DND-41 (cell line): ENCODE results near the gene MICAL3.
A peak's percentile ranks its signal among the peaks of the same experiment; 100 is the strongest.

Experiments
- ATAC-seq: fragments of 200-7000 bp; cut with Tn5 transposase; 3 replicates; pipeline ENCODE4 v1.9.1; 2021; ENCODE audit warnings: low read depth; ENCODE audit not compliant: insufficient read depth
- DNase-seq: peaks from one replicate; pipeline ENCODE4 v3.0.0-alpha.2; 2020
- H2AFZ ChIP-seq: 2 replicates; pipeline ENCODE4 v1.6.0; 2012; ENCODE audit warnings: low read depth, low read length
- H3K27ac ChIP-seq: 2 replicates; pipeline ENCODE4 v1.5.1; 2012; ENCODE audit warnings: low read length, inconsistent platforms
- H3K27me3 ChIP-seq: fragments of 200-600 bp; sonication (generic); 2 replicates; pipeline ENCODE4 v1.6.0; 2012; ENCODE audit warnings: low read length, mild to moderate bottlenecking, inconsistent platforms; ENCODE audit not compliant: insufficient read depth, poor library complexity
- H3K36me3 ChIP-seq: 2 replicates; pipeline ENCODE4 v1.5.1; 2012; ENCODE audit warnings: low read length, inconsistent platforms; ENCODE audit not compliant: insufficient read depth
- H3K4me1 ChIP-seq: 2 replicates; pipeline ENCODE4 v1.5.1; 2012; ENCODE audit warnings: mild to moderate bottlenecking, low read length; ENCODE audit not compliant: insufficient read depth
- H3K4me2 ChIP-seq: 2 replicates; pipeline ENCODE4 v1.6.0; 2012; ENCODE audit warnings: mild to moderate bottlenecking, moderate library complexity, low read length, inconsistent platforms; ENCODE audit not compliant: insufficient read depth
- H3K4me3 ChIP-seq, 2 experiments: fragments of 200-600 bp in 1 of 2; shearing (Covaris generic) in 1 of 2; 2 replicates each; pipeline ENCODE4 v1.5.1; 2012 to 2016; ENCODE audit warnings: inconsistent platforms in 2 of 2, low read length in 2 of 2, mild to moderate bottlenecking in 2 of 2, low read depth in 1 of 2, moderate library complexity in 1 of 2
- H3K79me2 ChIP-seq: 2 replicates; pipeline ENCODE4 v1.6.0; 2012; ENCODE audit warnings: low read length, inconsistent platforms; ENCODE audit not compliant: insufficient read depth
- H3K9ac ChIP-seq: 2 replicates; pipeline ENCODE4 v1.6.0; 2012; ENCODE audit warnings: low read depth, mild to moderate bottlenecking, inconsistent platforms, low read length, moderate library complexity
- H3K9me3 ChIP-seq: 2 replicates; pipeline ENCODE4 v1.5.1; 2012; ENCODE audit warnings: low read length, moderate library complexity, mild to moderate bottlenecking, inconsistent platforms; ENCODE audit not compliant: insufficient read depth, severe bottlenecking
- H4K20me1 ChIP-seq: 2 replicates; pipeline ENCODE4 v1.6.0; 2012; ENCODE audit warnings: low read length; ENCODE audit not compliant: insufficient read depth
- CTCF ChIP-seq: IDR thresholded peaks from 2 replicates; pipeline ENCODE4 v1.5.1; 2012; ENCODE audit warnings: borderline replicate concordance, low read length, moderate library complexity, mild to moderate bottlenecking; ENCODE audit not compliant: poor library complexity, severe bottlenecking; ENCODE audit errors: extremely low read depth
- EZH2 ChIP-seq: IDR thresholded peaks from 3 replicates; pipeline ENCODE4 v1.6.1; 2012; ENCODE audit warnings: borderline replicate concordance, low read depth, mild to moderate bottlenecking, moderate library complexity, low read length, inconsistent platforms; ENCODE audit not compliant: severe bottlenecking

Gene MICAL3

GRCh38 chr22:17786435-17787161 lies 237.8 kb downstream of the MICAL3 start:
- Histone ChIP-seq H3K4me3 (no peak overlapping the region), H3K27me3 (no peaks in the 10 kb centered on the region), H3K4me1 (peaks cover 13% of the 10 kb centered on the region), H3K4me2 (no peak overlapping the region), H4K20me1 (peaks cover 9% of the 10 kb centered on the region), H3K27ac (peak overlapping the region; percentile 37; the same call in 1 of the 2 replicates), H3K9me3 (no peaks in the 10 kb centered on the region), H2AFZ (no peak overlapping the region), H3K9ac (no peak overlapping the region), H3K79me2 (no peaks in the 10 kb centered on the region), H3K36me3 (peaks cover 29% of the 10 kb centered on the region)
- TF ChIP-seq CTCF = no peak
- TF ChIP-seq EZH2 = no peak
- DNase-seq = peak; percentile 35
- peak; percentile 47 for ATAC-seq

- H3K4me3 ChIP-seq = no peak overlapping the region
- peaks cover 15% of the 10 kb centered on the region for H4K20me1 ChIP-seq
- no peaks in the 10 kb centered on the region for H3K9me3 ChIP-seq
- TF ChIP-seq CTCF = peak; percentile 83
- TF ChIP-seq EZH2 = no peak
- H3K36me3 ChIP-seq = peaks cover 26% of the 10 kb centered on the region
- ATAC-seq = no peak
- H3K27me3 ChIP-seq = no peaks in the 10 kb centered on the region
- H2AFZ ChIP-seq = no peak overlapping the region
- no peaks in the 10 kb centered on the region for H3K79me2 ChIP-seq
- no peak overlapping the region; the same call in 1 of the 2 replicates for H3K27ac ChIP-seq
- no peak overlapping the region for H3K4me2 ChIP-seq
- DNase-seq = peak; percentile 69
- H3K4me1 ChIP-seq = peaks cover 24% of the 10 kb centered on the region
- no peak overlapping the region for H3K9ac ChIP-seq
These were observed 238.9 kb downstream of the MICAL3 start for GRCh38 chr22:17785185-17786184.

GRCh38 chr22:17784776-17785175 lies 239.6 kb downstream of the MICAL3 start:
- no peak overlapping the region for H3K27ac ChIP-seq
- TF ChIP-seq CTCF (no peak), EZH2 (no peak)
- no peak overlapping the region for H3K9ac ChIP-seq
- ATAC-seq = no peak
- peaks cover 15% of the 10 kb centered on the region for H4K20me1 ChIP-seq
- peaks cover 2% of the 10 kb centered on the region for H3K9me3 ChIP-seq
- H3K27me3 ChIP-seq = no peaks in the 10 kb centered on the region
- peaks cover 18% of the 10 kb centered on the region for H3K36me3 ChIP-seq
- no peak overlapping the region for H2AFZ ChIP-seq
- H3K4me1 ChIP-seq = peaks cover 31% of the 10 kb centered on the region
- no peak for DNase-seq
- H3K4me2 ChIP-seq = no peak overlapping the region
- no peak overlapping the region for H3K4me3 ChIP-seq
- H3K79me2 ChIP-seq = no peaks in the 10 kb centered on the region; the same call in 1 of the 2 replicates
